ENCODE data around the gene SH3GLB1. TPM values are rescaled to one million over a fixed set of nuclear protein-coding genes. Genes with fewer than 3 reads are reported as not detected.

Gene SH3GLB1
- total RNA-seq, 1 experiment from 2014 or later, result 36.4 TPM

GRCh38 chr1:86782482-86782881 lies 78.1 kb downstream of the SH3GLB1 start:
- no peak for DNase-seq (ENCODE audit: low spot score)
- ATAC-seq, result no peak
- ChIA-PET POLR2A (no interaction called here), CTCF (no interaction called here)
- Mint-ChIP-seq H3K4me3 (no peak overlapping the region), H3K36me3 (no peaks in the 10 kb centered on the region), H3K4me1 (no peaks in the 10 kb centered on the region), H3K9me3 (no peaks in the 10 kb centered on the region), H3K27me3 (ENCODE audit: low read depth) (no peaks in the 10 kb centered on the region), H3K27ac (no peak overlapping the region)
- no peak for TF ChIP-seq IRF1 (CRISPR knock-in tag; IDR thresholded peaks at IDR 0.05)
- TF ChIP-seq GABPB1 (CRISPR knock-in tag; IDR thresholded peaks at IDR 0.05), result no peak
- no peak for TF ChIP-seq MAX (CRISPR knock-in tag; IDR thresholded peaks at IDR 0.05)
- no peak for TF ChIP-seq ERG (CRISPR knock-in tag; IDR thresholded peaks at IDR 0.05)
- no peak for TF ChIP-seq STAT6 (CRISPR knock-in tag; conservative IDR thresholded peaks at IDR 0.05; ENCODE audit: low read depth)
- no peak for TF ChIP-seq ZNF416 (CRISPR knock-in tag; IDR thresholded peaks at IDR 0.05)
- TF ChIP-seq E2F4 (CRISPR knock-in tag; IDR thresholded peaks at IDR 0.05; ENCODE audit: borderline replicate concordance, low read depth), result no peak
- TF ChIP-seq CDX4 (CRISPR knock-in tag; IDR thresholded peaks at IDR 0.05; ENCODE audit: borderline replicate concordance), result no peak
- no peak for TF ChIP-seq ZNF532 (CRISPR knock-in tag; IDR thresholded peaks at IDR 0.05; ENCODE audit: borderline replicate concordance)
- no peak for TF ChIP-seq NR3C1 (CRISPR knock-in tag; conservative IDR thresholded peaks at IDR 0.05; ENCODE audit: low read depth)
- TF ChIP-seq ZSCAN18 (CRISPR knock-in tag; IDR thresholded peaks at IDR 0.05), result no peak
- no peak for TF ChIP-seq IRF2 (CRISPR knock-in tag; IDR thresholded peaks at IDR 0.05; ENCODE audit: borderline replicate concordance, low read depth)
- no peak for TF ChIP-seq PRRX2 (CRISPR knock-in tag; IDR thresholded peaks at IDR 0.05)
- no peak for TF ChIP-seq FOXK1 (CRISPR knock-in tag; IDR thresholded peaks at IDR 0.05)
